GM21447 (cell line): ENCODE data around the gene NEK6.

ENCODE experiments used
- ATAC-seq: cut with Tn5 transposase; IDR thresholded peaks from one replicate; pipeline ENCODE4 v1.9.1; 2021; ENCODE audit not compliant: unreplicated experiment

The NEK6 gene

GRCh38 chr9:124349675-124350493, 92.1 kb downstream of the NEK6 start:
- ATAC-seq = no peak

GRCh38 chr9:124350494-124351263, 92.9 kb downstream of the NEK6 start:
- ATAC-seq = no peak

GRCh38 chr9:124351672-124352468, 94.1 kb downstream of the NEK6 start:
- ATAC-seq = no peak

- ATAC-seq = no peak
These were observed 94.9 kb downstream of the NEK6 start for GRCh38 chr9:124352616-124353015.

GRCh38 chr9:124353166-124353768, 95.5 kb downstream of the NEK6 start:
- ATAC-seq = no peak

- ATAC-seq = no peak
These were observed 96.1 kb downstream of the NEK6 start for GRCh38 chr9:124353811-124354274.

- ATAC-seq = no peak
These were observed 96.7 kb downstream of the NEK6 start for GRCh38 chr9:124354346-124355038.

- ATAC-seq = no peak
These were observed 97.5 kb downstream of the NEK6 start for GRCh38 chr9:124355039-124355940.

GRCh38 chr9:124355941-124356744, 98.4 kb downstream of the NEK6 start:
- ATAC-seq = no peak

- ATAC-seq = no peak
These were observed 99.1 kb downstream of the NEK6 start for GRCh38 chr9:124356745-124357390.

- ATAC-seq = no peak
These were observed 100.1 kb downstream of the NEK6 start for GRCh38 chr9:124357721-124358361.

GRCh38 chr9:124358631-124359030, 100.9 kb downstream of the NEK6 start:
- ATAC-seq = no peak

- ATAC-seq = no peak
These were observed 101.7 kb downstream of the NEK6 start for GRCh38 chr9:124359426-124359825.

GRCh38 chr9:124359855-124360678, 102.3 kb downstream of the NEK6 start:
- ATAC-seq = no peak

- no peak for ATAC-seq
These were observed 103.4 kb downstream of the NEK6 start for GRCh38 chr9:124361128-124361527.

GRCh38 chr9:124363326-124364096, 105.8 kb downstream of the NEK6 start:
- no peak for ATAC-seq
